Esophagus muscularis mucosa (tissue), 4 donors: ENCODE data around the gene SLC24A4. TPM values are rescaled to one million over a fixed set of nuclear protein-coding genes. Genes with fewer than 3 reads are reported as not detected.

Source experiments
- DNase-seq: peaks from one replicate; pipeline ENCODE4 v3.0.0-alpha.2; 2017; ENCODE audit errors: extremely low spot score
- H3K27ac ChIP-seq, 4 donors: fragments of 200-600 bp; sonication (generic); replicated peaks in 1 of 4; 1 replicate in 3 of 4; 2 replicates in 1 of 4; pipeline ENCODE4 v1.5.1; 2016 to 2019; ENCODE audit warnings: mild to moderate bottlenecking in 1 of 4
- H3K27me3 ChIP-seq, 4 donors: fragments of 200-600 bp; sonication (generic); one replicate each; pipeline versions ENCODE4 v1.5.1 to v1.6.0; 2016 to 2019
- H3K36me3 ChIP-seq, 4 donors: fragments of 200-600 bp; sonication (generic); one replicate each; pipeline ENCODE4 v1.5.1; 2016 to 2019
- H3K4me1 ChIP-seq, 4 donors: fragments of 200-600 bp; sonication (generic); one replicate each; pipeline ENCODE4 v1.5.1; 2016 to 2019
- H3K4me3 ChIP-seq, 4 donors: fragments of 200-600 bp; sonication (generic); 1 replicate in 2 of 4; 2 replicates in 2 of 4; pipeline ENCODE4 v1.5.1; 2016 to 2019; ENCODE audit warnings: mild to moderate bottlenecking in 4 of 4, moderate library complexity in 1 of 4
- H3K9me3 ChIP-seq, 4 donors: fragments of 200-600 bp; sonication (generic); 1 replicate in 3 of 4; 2 replicates in 1 of 4; pipeline ENCODE4 v1.5.1; 2016 to 2019
- CTCF ChIP-seq, 3 experiments: fragments of 200-600 bp in 2 of 3; fragments of 450-650 bp in 1 of 3; sonication (generic) in 2 of 3; IDR thresholded peaks; one replicate each; pipeline ENCODE4 v1.5.1; 2017 to 2019; ENCODE audit warnings: antibody characterized with exemption in 3 of 3, mild to moderate bottlenecking in 2 of 3, moderate library complexity in 1 of 3
- EP300 ChIP-seq: sonication (generic); formaldehyde crosslinking; IDR thresholded peaks from one replicate; pipeline ENCODE4 v1.6.1; 2017; ENCODE audit warnings: antibody characterized with exemption
- POLR2A ChIP-seq: fragments of 450-650 bp; IDR thresholded peaks from one replicate; pipeline ENCODE4 v1.6.1; 2017; ENCODE audit warnings: antibody characterized with exemption, moderate library complexity, mild to moderate bottlenecking, low read depth
- POLR2AphosphoS5 ChIP-seq, 2 donors: sonication (generic); formaldehyde crosslinking; IDR thresholded peaks; one replicate each; pipeline ENCODE4 v1.6.1; 2017; ENCODE audit warnings: antibody characterized with exemption in 2 of 2
- WGBS: methylation state at CpG from one replicate; pipeline ENCODE4 v1.1.5; 2018; 5-methylcytosine and 5-hydroxymethylcytosine counted together
- intact Hi-C: fragments of 100-400 bp; cut with DNase I; formaldehyde crosslinking; loops from one replicate; pipeline ENCODE4 v1.15.1; 2023
- total RNA-seq, 4 donors: library from RNA; depleted of rRNA; stranded (reverse); fragments of >200 nt; gene quantifications; one replicate each; pipeline versions ENCODE4 v1.1.0 to v1.2.1, GENCODE V29; 2016

The SLC24A4 gene
- total RNA-seq, 4 donors from 2014 or later: 1.7 to 2.9 (median 2.1) TPM

- Histone ChIP-seq H3K27me3 (no peaks in the 10 kb centered on the region), H3K4me1 (peaks cover 0 to 23% (median 17%) of the 10 kb centered on the region in 4 donors), H3K27ac (no peak overlapping the region), H3K9me3 (peaks cover 0 to 15% (median 12%) of the 10 kb centered on the region in 4 donors), H3K36me3 (no peaks in the 10 kb centered on the region), H3K4me3 (no peak overlapping the region)
- WGBS: 92% methylated on average over 6 of the region's 6 CpGs
- no peak for DNase-seq
- intact Hi-C loops: no loop called here
- TF ChIP-seq CTCF (IDR thresholded peaks at IDR 0.05) (no peak), POLR2AphosphoS5 (IDR thresholded peaks at IDR 0.05) (no peak), EP300 (no peak), POLR2A (no peak)
Observed at GRCh38 chr14:92464156-92464555, 141.2 kb downstream of the SLC24A4 start.

- WGBS: 88% methylated on average over 7 of the region's 9 CpGs
- Histone ChIP-seq H3K27ac (no peak overlapping the region), H3K36me3 (no peaks in the 10 kb centered on the region), H3K4me3 (no peak overlapping the region), H3K4me1 (peaks cover 0 to 23% (median 17%) of the 10 kb centered on the region in 4 donors), H3K27me3 (no peaks in the 10 kb centered on the region), H3K9me3 (peaks cover 0 to 18% (median 12%) of the 10 kb centered on the region in 4 donors)
- intact Hi-C loops: no loop called here
- DNase-seq: no peak
- TF ChIP-seq EP300: no peak
- TF ChIP-seq CTCF (IDR thresholded peaks at IDR 0.05): no peak
- TF ChIP-seq POLR2A: no peak
- no peak for TF ChIP-seq POLR2AphosphoS5 (IDR thresholded peaks at IDR 0.05)
Observed at GRCh38 chr14:92464716-92465115, 141.8 kb downstream of the SLC24A4 start.

- no peak overlapping the region for H3K4me3 ChIP-seq
- no peak overlapping the region for H3K27ac ChIP-seq
- H3K9me3 ChIP-seq: peaks cover 0 to 21% (median 12%) of the 10 kb centered on the region in 4 donors
- H3K4me1 ChIP-seq: peaks cover 0 to 16% (median 13%) of the 10 kb centered on the region in 4 donors
- no peaks in the 10 kb centered on the region for H3K36me3 ChIP-seq
- no peak for DNase-seq
- TF ChIP-seq POLR2AphosphoS5 (IDR thresholded peaks at IDR 0.05) (no peak), POLR2A (no peak), EP300 (no peak), CTCF (IDR thresholded peaks at IDR 0.05) (no peak)
- H3K27me3 ChIP-seq: no peaks in the 10 kb centered on the region
- 82% methylated on average over 13 of the region's 13 CpGs for WGBS
- intact Hi-C loops: no loop called here
Observed at GRCh38 chr14:92465353-92466055, 142.5 kb downstream of the SLC24A4 start.

- intact Hi-C loops: no loop called here
- peaks cover 0 to 21% (median 12%) of the 10 kb centered on the region in 4 donors for H3K9me3 ChIP-seq
- TF ChIP-seq CTCF (IDR thresholded peaks at IDR 0.05) (no peak), POLR2AphosphoS5 (IDR thresholded peaks at IDR 0.05) (no peak), EP300 (no peak), POLR2A (no peak)
- no peak for DNase-seq
- no peaks in the 10 kb centered on the region for H3K36me3 ChIP-seq
- 82% methylated on average over 2 of the region's 3 CpGs for WGBS
- H3K27me3 ChIP-seq: no peaks in the 10 kb centered on the region
- H3K4me3 ChIP-seq: no peak overlapping the region
- H3K27ac ChIP-seq: no peak overlapping the region
- peaks cover 0 to 13% (median 8%) of the 10 kb centered on the region in 4 donors for H3K4me1 ChIP-seq
Observed at GRCh38 chr14:92466059-92466458, 143.1 kb downstream of the SLC24A4 start.

GRCh38 chr14:92469515-92469914 is 146.6 kb downstream of the SLC24A4 start:
- intact Hi-C loops: no loop called here
- no peaks in the 10 kb centered on the region for H3K36me3 ChIP-seq
- WGBS: 94% methylated on average over 2 of the region's 2 CpGs
- peaks cover 0 to 21% (median 12%) of the 10 kb centered on the region in 4 donors for H3K9me3 ChIP-seq
- H3K27me3 ChIP-seq: no peaks in the 10 kb centered on the region
- H3K27ac ChIP-seq: no peak overlapping the region
- H3K4me1 ChIP-seq: peaks cover 0 to 9% (median 7%) of the 10 kb centered on the region in 4 donors
- no peak for DNase-seq
- no peak overlapping the region for H3K4me3 ChIP-seq
- no peak for TF ChIP-seq POLR2A
- TF ChIP-seq CTCF (IDR thresholded peaks at IDR 0.05): no peak
- TF ChIP-seq EP300: no peak
- no peak for TF ChIP-seq POLR2AphosphoS5 (IDR thresholded peaks at IDR 0.05)
